K562 (cell line): Measurements from ENCODE around the gene MOB1B. TPM values are rescaled to one million over a fixed set of nuclear protein-coding genes. Genes with fewer than 3 reads are reported as not detected.
A peak's percentile ranks its signal among the peaks of the same experiment; 100 is the strongest.

ENCODE experiments used
- ATAC-seq: fragments of 200-7000 bp; cut with Tn5 transposase; 3 replicates; pipeline ENCODE4 v1.9.1; 2020; ENCODE audit warnings: moderate library complexity
- BruUV-seq: library from RNA; stranded (reverse); fragments of 400-500 nt; replicated peaks from 2 replicates; lab custom pipeline; 2021; lab: Mats Ljungman, UMichigan
- CTCF ChIA-PET: fragments of 300-600 bp; formaldehyde crosslinking; extraction: SDS; loops from one replicate; lab custom pipeline; 2021; ENCODE audit warnings: low intra/inter-chr PET ratio; lab: Yijun Ruan, JAX
- POLR2A ChIA-PET: fragments of 300-600, 350-650 bp; sonication (Branson Sonifier 250); formaldehyde crosslinking; extraction: SDS; loops from one replicate; lab custom pipeline; 2021; ENCODE audit warnings: antibody characterized with exemption, inconsistent platforms; lab: Yijun Ruan, JAX
- DNase-seq, 4 experiments: peaks; one replicate each; pipeline versions ENCODE4 v3.0.0 to v3.0.0-alpha.2; 2011 to 2018; ENCODE audit warnings: low spot score in 3 of 4, mixed read lengths in 3 of 4; ENCODE audit errors: extremely low read depth in 1 of 4
- FAIRE-seq: peaks from 2 replicates; lab custom pipeline; 2011; peaks lifted over from hg19 to GRCh38; lab: Jason Lieb, UNC
- H2AFZ ChIP-seq: 2 replicates; pipeline ENCODE4 v1.6.0; 2011; ENCODE audit warnings: low read depth, low read length, control low read depth, inconsistent platforms
- H3K27ac ChIP-seq: fragments of 200-600 bp; 3 replicates; pipeline ENCODE4 v1.8.0; 2011; ENCODE audit warnings: low read depth, mild to moderate bottlenecking, control low read depth, inconsistent platforms, low read length, moderate library complexity, mixed read lengths; ENCODE audit errors: extremely low read depth
- H3K27me3 ChIP-seq, 2 experiments: fragments of 300-600 bp in 1 of 2; 2 replicates in 1 of 2; 3 replicates in 1 of 2; pipeline versions ENCODE4 v1.6.0 to v1.8.0; 2011; ENCODE audit warnings: inconsistent platforms in 2 of 2, low read length in 2 of 2, mild to moderate bottlenecking in 1 of 2, mixed read lengths in 1 of 2, moderate library complexity in 1 of 2; ENCODE audit not compliant: control insufficient read depth in 2 of 2, insufficient read depth in 2 of 2
- H3K36me3 ChIP-seq: fragments of 300-600 bp; 3 replicates; pipeline ENCODE4 v1.8.0; 2011; ENCODE audit warnings: mild to moderate bottlenecking, low read length, inconsistent platforms; ENCODE audit not compliant: control insufficient read depth, insufficient read depth
- H3K4me1 ChIP-seq, 2 experiments: fragments of 200-600 bp in 1 of 2; replicated peaks in 1 of 2; 2 replicates in 1 of 2; 3 replicates in 1 of 2; pipeline versions ENCODE4 v1.5.1 to v1.8.0; 2011; ENCODE audit warnings: inconsistent platforms in 2 of 2, low read length in 2 of 2, mild to moderate bottlenecking in 1 of 2, mixed read lengths in 1 of 2, moderate library complexity in 1 of 2; ENCODE audit not compliant: control insufficient read depth in 2 of 2, insufficient read depth in 2 of 2
- H3K4me2 ChIP-seq: 2 replicates; pipeline ENCODE4 v1.6.1; 2011; ENCODE audit warnings: low read length, control low read depth, inconsistent platforms, mixed read lengths; ENCODE audit not compliant: insufficient read depth
- H3K4me3 ChIP-seq: fragments of 200-600 bp; sonication (generic), shearing (Covaris generic); 2 replicates; pipeline ENCODE4 v1.5.1; 2016; ENCODE audit warnings: control low read depth, inconsistent platforms
- H3K79me2 ChIP-seq: fragments of 200-600 bp; 3 replicates; pipeline ENCODE4 v1.8.0; 2011; ENCODE audit warnings: low read length, inconsistent platforms; ENCODE audit not compliant: control insufficient read depth, insufficient read depth
- H3K9ac ChIP-seq, 2 experiments: 2 replicates each; pipeline versions ENCODE4 v1.6.0 to v1.6.1; 2011; ENCODE audit warnings: low read depth in 2 of 2, low read length in 2 of 2, control low read depth in 1 of 2, inconsistent platforms in 1 of 2, mild to moderate bottlenecking in 1 of 2, mixed read lengths in 1 of 2; ENCODE audit not compliant: insufficient read depth in 1 of 2
- H3K9me1 ChIP-seq: one replicate; pipeline ENCODE4 v1.6.0; 2011; ENCODE audit warnings: inconsistent platforms, mild to moderate bottlenecking, low read length, moderate library complexity; ENCODE audit not compliant: control insufficient read depth, insufficient read depth
- H3K9me3 ChIP-seq: replicated peaks from 2 replicates; pipeline ENCODE4 v1.5.1; 2011; ENCODE audit warnings: low read depth, low read length, inconsistent platforms; ENCODE audit not compliant: control insufficient read depth, insufficient read depth
- H4K20me1 ChIP-seq: replicated peaks from 2 replicates; pipeline ENCODE4 v1.6.1; 2011; ENCODE audit warnings: low read length, inconsistent platforms, mixed read lengths; ENCODE audit not compliant: control insufficient read depth, insufficient read depth
- E2F6 ChIP-seq, 2 experiments: IDR thresholded peaks; 2 replicates each; pipeline ENCODE4 v1.6.1; 2011; ENCODE audit warnings: borderline replicate concordance in 1 of 2, control low read depth in 1 of 2, low read depth in 1 of 2, low read length in 1 of 2, mild to moderate bottlenecking in 1 of 2, mixed read lengths in 1 of 2, moderate library complexity in 1 of 2; ENCODE audit not compliant: insufficient read depth in 1 of 2, insufficient read length in 1 of 2, poor library complexity in 1 of 2, severe bottlenecking in 1 of 2; ENCODE audit errors: extremely low read depth in 1 of 2
- EWSR1 ChIP-seq: fragments of 450-650 bp; IDR thresholded peaks from 2 replicates; pipeline ENCODE4 v1.6.1; 2018; ENCODE audit warnings: borderline replicate concordance, mild to moderate bottlenecking, low read depth, moderate library complexity; ENCODE audit not compliant: partially characterized antibody
- KDM4B ChIP-seq, 2 experiments: fragments of 450-650 bp in 1 of 2; sonication (generic) in 1 of 2; IDR thresholded peaks; 2 replicates each; pipeline ENCODE4 v1.6.1; 2016 to 2017; ENCODE audit warnings: borderline replicate concordance in 2 of 2, antibody characterized with exemption in 1 of 2, low read depth in 1 of 2, mild to moderate bottlenecking in 1 of 2
- TEAD4 ChIP-seq, 2 experiments: sonication (generic) in 1 of 2; formaldehyde crosslinking in 1 of 2; IDR thresholded peaks; 2 replicates each; pipeline versions ENCODE4 v1.6.1 to v1.8.0; 2012 to 2022; ENCODE audit warnings: borderline replicate concordance in 1 of 2, inconsistent platforms in 1 of 2, low read length in 1 of 2, mild to moderate bottlenecking in 1 of 2, missing genetic modification reagents in 1 of 2
- WGBS: fragments of 100-300 bp; shearing (Covaris generic); methylation state at CpG from one replicate; pipeline ENCODE4 v1.1.6; 2016; ENCODE audit warnings: low coverage, mixed read lengths; ENCODE audit not compliant: insufficient coverage; ENCODE audit errors: missing lambda C conversion rate; 5-methylcytosine and 5-hydroxymethylcytosine counted together
- in situ Hi-C: fragments of 300-500 bp; cut with MboI; formaldehyde crosslinking; loops from 4 replicates; pipeline ENCODE4 v1.15.0; 2018; ENCODE audit warnings: inconsistent platforms, mixed read lengths
- intact Hi-C: fragments of 100-400 bp; cut with micrococcal nuclease; formaldehyde crosslinking; loops from 2 replicates; pipeline ENCODE4 v1.14.2; 2022
- polyA plus RNA-seq, 8 experiments: library from polyadenylated mRNA; depleted of rRNA in 4 of 8; stranded (reverse) in 5 of 8; unstranded in 3 of 8; fragments of >200 nt; fragmentation: Nextera tagmentation in 2 of 8; fragmentation: Illumina TruSeq in 1 of 8; extraction: Ambion mirVana in 2 of 8; extraction: Trizol in 1 of 8; gene quantifications; 2 replicates each; pipeline versions ENCODE4 v1.2.1 to v1.2.3, GENCODE V29; 2011 to 2014; ENCODE audit warnings: inconsistent platforms in 1 of 8, missing spikeins in 1 of 8
- total RNA-seq, 7 experiments: library from RNA; depleted of rRNA in 6 of 7; stranded (reverse); fragments of >200 nt in 6 of 7; fragmentation: Illumina TruSeq in 2 of 7; extraction: Trizol in 2 of 7; gene quantifications; 2 replicates each; pipeline versions ENCODE4 v1.2.1 to v1.2.3, GENCODE V29; 2011 to 2021; ENCODE audit warnings: low replicate concordance in 1 of 7
- TF ChIP-seq, protein P1 (sequence below): sonication (generic); formaldehyde crosslinking; IDR thresholded peaks from 2 replicates; pipeline ENCODE4 v1.8.0; 2022; ENCODE audit warnings: mild to moderate bottlenecking, missing genetic modification reagents
- TF ChIP-seq, protein P2 (sequence below): fragments of 200-800 bp; sonication (Bioruptor generic); IDR thresholded peaks from 2 replicates; pipeline ENCODE4 v1.6.1; 2017; ENCODE audit warnings: missing genetic modification characterization, missing compliant biosample characterization
- TF ChIP-seq, protein P3 (sequence below): fragments of 250-450 bp; sonication (Bioruptor Pico); IDR thresholded peaks from 2 replicates; pipeline ENCODE4 v1.9.0; 2021; ENCODE audit warnings: mild to moderate bottlenecking

MOB1B gene
- total and polyA plus RNA-seq, 9 of the 15 experiments (the other 6 are each of a cell fraction or from before 2014, with no cell fraction given) = 8.4 to 37.8 (median 19.0) TPM

DNA sequence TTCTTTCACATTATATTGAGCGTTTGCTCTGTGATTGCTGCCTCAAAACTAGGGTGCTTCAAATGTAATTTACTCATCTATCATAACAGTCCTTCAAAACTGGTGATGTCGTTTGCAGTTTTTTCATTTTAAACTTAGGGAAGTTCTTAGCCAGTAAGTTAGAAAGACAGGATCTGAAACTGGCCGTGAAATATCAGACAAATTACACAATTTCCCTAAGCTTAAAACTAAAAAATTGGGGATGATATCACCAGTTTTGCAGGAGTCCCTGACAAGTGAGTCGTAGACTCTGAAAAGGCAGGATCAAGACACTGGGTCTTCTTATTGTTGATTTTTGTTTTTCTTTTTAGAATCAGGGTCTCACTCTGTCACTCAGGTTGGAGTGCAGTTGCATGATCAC lies 44.8 kb downstream of the MOB1B start:
- no TSS peak for BruUV-seq
- peaks cover 0 to 3% of the 10 kb centered on the region in 2 experiments; a peak in 3 of 5 replicates for H3K4me1 ChIP-seq
- no peaks in the 10 kb centered on the region for H3K9me3 ChIP-seq
- ChIA-PET CTCF (no interaction called here), POLR2A (no interaction called here)
- H3K9me1 ChIP-seq = no peaks in the 10 kb centered on the region
- H3K27me3 ChIP-seq = no peaks in the 10 kb centered on the region
- no peak for ATAC-seq
- H4K20me1 ChIP-seq = peaks cover 6% of the 10 kb centered on the region; the same call in 1 of the 2 replicates
- 75% methylated on average over 4 of the region's 4 CpGs for WGBS
- intact Hi-C loops (no loop called here), in situ Hi-C loops (no loop called here)
- H2AFZ ChIP-seq = no peak overlapping the region
- TF ChIP-seq, protein P1, sequence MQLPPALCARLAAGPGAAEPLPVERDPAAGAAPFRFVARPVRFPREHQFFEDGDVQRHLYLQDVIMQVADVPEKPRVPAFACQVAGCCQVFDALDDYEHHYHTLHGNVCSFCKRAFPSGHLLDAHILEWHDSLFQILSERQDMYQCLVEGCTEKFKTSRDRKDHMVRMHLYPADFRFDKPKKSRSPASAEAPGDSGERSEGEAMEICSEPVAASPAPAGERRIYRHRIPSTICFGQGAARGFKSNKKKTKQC = no peak
- TF ChIP-seq, protein P2, sequence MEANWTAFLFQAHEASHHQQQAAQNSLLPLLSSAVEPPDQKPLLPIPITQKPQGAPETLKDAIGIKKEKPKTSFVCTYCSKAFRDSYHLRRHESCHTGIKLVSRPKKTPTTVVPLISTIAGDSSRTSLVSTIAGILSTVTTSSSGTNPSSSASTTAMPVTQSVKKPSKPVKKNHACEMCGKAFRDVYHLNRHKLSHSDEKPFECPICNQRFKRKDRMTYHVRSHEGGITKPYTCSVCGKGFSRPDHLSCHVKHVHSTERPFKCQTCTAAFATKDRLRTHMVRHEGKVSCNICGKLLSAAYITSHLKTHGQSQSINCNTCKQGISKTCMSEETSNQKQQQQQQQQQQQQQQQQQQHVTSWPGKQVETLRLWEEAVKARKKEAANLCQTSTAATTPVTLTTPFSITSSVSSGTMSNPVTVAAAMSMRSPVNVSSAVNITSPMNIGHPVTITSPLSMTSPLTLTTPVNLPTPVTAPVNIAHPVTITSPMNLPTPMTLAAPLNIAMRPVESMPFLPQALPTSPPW (CRISPR knock-in tag) = no peak
- TF ChIP-seq E2F6 (IDR thresholded peaks at IDR 0.05; ENCODE audit: borderline replicate concordance in 1 of 2, extremely low read depth in 1 of 2, insufficient read depth in 1 of 2, insufficient read length in 1 of 2, low read depth in 1 of 2, low read length in 1 of 2, poor library complexity in 1 of 2, severe bottlenecking in 1 of 2) (no peak), TEAD4 (IDR thresholded peaks at IDR 0.05; ENCODE audit: low read length) (no peak), TEAD4 (CRISPR knock-in tag; IDR thresholded peaks at IDR 0.05; ENCODE audit: borderline replicate concordance) (no peak), EWSR1 (no peak), KDM4B (IDR thresholded peaks at IDR 0.05; ENCODE audit: borderline replicate concordance in 2 of 2, low read depth in 1 of 2) (no peak)
- TF ChIP-seq, protein P3, sequence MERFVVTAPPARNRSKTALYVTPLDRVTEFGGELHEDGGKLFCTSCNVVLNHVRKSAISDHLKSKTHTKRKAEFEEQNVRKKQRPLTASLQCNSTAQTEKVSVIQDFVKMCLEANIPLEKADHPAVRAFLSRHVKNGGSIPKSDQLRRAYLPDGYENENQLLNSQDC (CRISPR knock-in tag) = no peak
- no peak for DNase-seq
- FAIRE-seq = peak; percentile 15
- H3K36me3 ChIP-seq = peaks cover 15% of the 10 kb centered on the region; the same call in 2 of the 3 replicates
- no peak overlapping the region for H3K4me2 ChIP-seq
- H3K27ac ChIP-seq = no peak overlapping the region
- no peak overlapping the region for H3K9ac ChIP-seq
- H3K4me3 ChIP-seq = no peak overlapping the region
- peaks cover 99% of the 10 kb centered on the region for H3K79me2 ChIP-seq
